HepG2 (cell line): ENCODE measurements around the gene AQP7. TPM values are rescaled to one million over a fixed set of nuclear protein-coding genes. Genes with fewer than 3 reads are reported as not detected.

Experiments used
- ATAC-seq: fragments of 200-7000 bp; cut with Tn5 transposase; 3 replicates; pipeline ENCODE4 v1.9.1; 2020; ENCODE audit warnings: mild to moderate bottlenecking, moderate library complexity
- BruUV-seq: library from RNA; stranded (reverse); fragments of 400-500 nt; replicated peaks from 2 replicates; lab custom pipeline; 2021; lab: Mats Ljungman, UMichigan
- CTCF ChIA-PET: fragments of 300-600 bp; formaldehyde crosslinking; extraction: SDS; loops from one replicate; lab custom pipeline; 2021; ENCODE audit warnings: low total read pairs, inconsistent platforms, low intra/inter-chr PET ratio; lab: Yijun Ruan, JAX
- POLR2A ChIA-PET: fragments of 350-600 bp; sonication (Branson Sonifier 250); formaldehyde crosslinking; loops from one replicate; lab custom pipeline; 2020; ENCODE audit warnings: antibody characterized with exemption, inconsistent platforms; lab: Yijun Ruan, JAX
- DNase-seq: peaks from one replicate; pipeline ENCODE4 v3.0.0-alpha.2; 2015; ENCODE audit warnings: low spot score
- FAIRE-seq: peaks from 3 replicates; lab custom pipeline; 2011; peaks lifted over from hg19 to GRCh38; lab: Jason Lieb, UNC
- H2AFZ ChIP-seq: one replicate; pipeline ENCODE4 v1.6.1; 2011; ENCODE audit warnings: low read length, inconsistent platforms
- H3K27ac ChIP-seq: fragments of 300-600 bp; 3 replicates; pipeline ENCODE4 v1.8.0; 2011; ENCODE audit warnings: mixed run types, mild to moderate bottlenecking, mixed read lengths, low read length, inconsistent platforms; ENCODE audit not compliant: insufficient read depth; ENCODE audit errors: extremely low read length
- H3K27me3 ChIP-seq, 2 experiments: fragments of 200-600 bp in 1 of 2; 2 replicates in 1 of 2; 3 replicates in 1 of 2; pipeline versions ENCODE4 v1.6.0 to v1.8.0; 2011; ENCODE audit warnings: low read length in 2 of 2, mild to moderate bottlenecking in 2 of 2, moderate library complexity in 2 of 2, inconsistent platforms in 1 of 2; ENCODE audit not compliant: insufficient read depth in 2 of 2, control insufficient read depth in 1 of 2
- H3K36me3 ChIP-seq, 2 experiments: fragments of 200-600 bp in 1 of 2; replicated peaks in 1 of 2; 2 replicates in 1 of 2; 3 replicates in 1 of 2; pipeline versions ENCODE4 v1.5.1 to v1.8.0; 2011; ENCODE audit warnings: low read length in 2 of 2, inconsistent platforms in 1 of 2; ENCODE audit not compliant: insufficient read depth in 2 of 2, control insufficient read depth in 1 of 2
- H3K4me1 ChIP-seq: 2 replicates; pipeline ENCODE4 v1.5.1; 2012; ENCODE audit warnings: low read length, inconsistent platforms; ENCODE audit not compliant: insufficient read depth
- H3K4me2 ChIP-seq: 2 replicates; pipeline ENCODE4 v1.6.0; 2011; ENCODE audit warnings: low read depth, low read length, inconsistent platforms
- H3K4me3 ChIP-seq, 3 experiments: fragments of 200-600 bp in 1 of 3; sonication (generic), shearing (Covaris generic) in 1 of 3; replicated peaks in 1 of 3; 2 replicates each; pipeline ENCODE4 v1.5.1; 2011 to 2016; ENCODE audit warnings: low read length in 3 of 3, inconsistent platforms in 2 of 3, low read depth in 2 of 3, mild to moderate bottlenecking in 2 of 3, control low read depth in 1 of 3, mixed read lengths in 1 of 3; ENCODE audit not compliant: insufficient read depth in 1 of 3
- H3K79me2 ChIP-seq: one replicate; pipeline ENCODE4 v1.6.1; 2011; ENCODE audit warnings: low read length, inconsistent platforms; ENCODE audit not compliant: insufficient read depth
- H3K9ac ChIP-seq: 2 replicates; pipeline ENCODE4 v1.6.0; 2011; ENCODE audit warnings: mild to moderate bottlenecking, low read depth, low read length, inconsistent platforms; ENCODE audit not compliant: insufficient read depth
- H3K9me3 ChIP-seq: 2 replicates; pipeline ENCODE4 v1.5.1; 2012; ENCODE audit warnings: mild to moderate bottlenecking, low read length
- H4K20me1 ChIP-seq: 2 replicates; pipeline ENCODE4 v1.6.0; 2011; ENCODE audit warnings: inconsistent platforms, mild to moderate bottlenecking, low read length, moderate library complexity; ENCODE audit not compliant: insufficient read depth
- EED ChIP-seq: sonication (generic); formaldehyde crosslinking; IDR thresholded peaks from 2 replicates; pipeline ENCODE4 v1.5.0; 2020; ENCODE audit warnings: mild to moderate bottlenecking, missing genetic modification reagents
- EHMT2 ChIP-seq: fragments of 200-600 bp; sonication (generic); IDR thresholded peaks from 2 replicates; pipeline ENCODE4 v1.7.0; 2017; ENCODE audit warnings: antibody characterized with exemption, low read depth, low read length, borderline replicate concordance
- EP300 ChIP-seq, 3 experiments: sonication (generic) in 1 of 3; formaldehyde crosslinking in 1 of 3; IDR thresholded peaks; 2 replicates each; pipeline versions ENCODE4 v1.5.1 to v1.6.1; 2011 to 2020; ENCODE audit warnings: low read depth in 2 of 3, low read length in 2 of 3, borderline replicate concordance in 1 of 3, improper control_type of control experiment in 1 of 3, mild to moderate bottlenecking in 1 of 3, missing genetic modification reagents in 1 of 3, moderate library complexity in 1 of 3
- LCORL ChIP-seq, 2 experiments: fragments of 450-650 bp in 1 of 2; sonication (generic) in 1 of 2; formaldehyde crosslinking in 1 of 2; IDR thresholded peaks; 2 replicates each; pipeline versions ENCODE4 v1.5.0 to v1.6.1; 2017 to 2020; ENCODE audit warnings: antibody characterized with exemption in 1 of 2, missing genetic modification reagents in 1 of 2
- SALL1 ChIP-seq: sonication (generic); formaldehyde crosslinking; IDR thresholded peaks from 2 replicates; pipeline ENCODE4 v1.8.0; 2022; ENCODE audit warnings: mild to moderate bottlenecking, missing genetic modification reagents
- SMAD3 ChIP-seq: sonication (generic); formaldehyde crosslinking; IDR thresholded peaks from 2 replicates; pipeline ENCODE4 v1.4.0; 2020; ENCODE audit warnings: missing genetic modification reagents
- ZMYM3 ChIP-seq: sonication (generic); formaldehyde crosslinking; IDR thresholded peaks from 2 replicates; pipeline ENCODE4 v1.5.1; 2020; ENCODE audit warnings: mild to moderate bottlenecking, missing genetic modification reagents
- ZNF720 ChIP-seq: sonication (generic); formaldehyde crosslinking; IDR thresholded peaks from 2 replicates; pipeline ENCODE4 v1.4.0; 2020; ENCODE audit warnings: missing genetic modification reagents
- WGBS: methylation state at CpG from one replicate; pipeline ENCODE4 v1.1.6; 2017; ENCODE audit warnings: low lambda C conversion rate; 5-methylcytosine and 5-hydroxymethylcytosine counted together
- in situ Hi-C: cut with HindIII; loops from 2 replicates; pipeline ENCODE4 v1.10.0; 2017; ENCODE audit warnings: low pct_unique_long_range_greater_than_20kb; ENCODE audit not compliant: extremely low pct_ligation_motif_present
- intact Hi-C: fragments of 100-400 bp; cut with micrococcal nuclease; formaldehyde crosslinking; loops from one replicate; pipeline ENCODE4 v1.10.0; 2022; ENCODE audit not compliant: unreplicated experiment
- polyA plus RNA-seq, 8 experiments: library from polyadenylated mRNA; depleted of rRNA in 3 of 8; stranded (reverse) in 7 of 8; unstranded in 1 of 8; fragments of >200 nt; fragmentation: Illumina TruSeq in 4 of 8; extraction: Trizol in 4 of 8; gene quantifications; 2 replicates each; pipeline versions ENCODE4 v1.2.1 to v1.2.3, GENCODE V29; 2011 to 2016; ENCODE audit warnings: low read depth in 4 of 8, missing spikeins in 1 of 8, mixed read lengths in 1 of 8; ENCODE audit not compliant: insufficient read depth in 1 of 8
- total RNA-seq, 5 experiments: library from RNA; depleted of rRNA; stranded (reverse); fragments of >200 nt; fragmentation: Illumina TruSeq; extraction: Trizol; gene quantifications; 2 replicates each; pipeline ENCODE4 v1.2.3, GENCODE V29; 2016; ENCODE audit warnings: low read depth in 1 of 5
- TF ChIP-seq, protein P1 (sequence below): IDR thresholded peaks from 2 replicates; pipeline ENCODE4 v1.6.1; 2012; ENCODE audit warnings: inconsistent platforms
- TF ChIP-seq, protein P2 (sequence below): sonication (generic); formaldehyde crosslinking; IDR thresholded peaks from 2 replicates; pipeline ENCODE4 v1.4.0; 2020; ENCODE audit warnings: mild to moderate bottlenecking, missing genetic modification reagents
- TF ChIP-seq, protein P3 (sequence below): sonication (generic); formaldehyde crosslinking; IDR thresholded peaks from 2 replicates; pipeline ENCODE4 v1.5.1; 2020; ENCODE audit warnings: mild to moderate bottlenecking, missing genetic modification reagents, moderate library complexity

The AQP7 gene
- total and polyA plus RNA-seq, 2 of the 13 experiments (the other 11 are each of a cell fraction or from before 2014, with no cell fraction given), result 1.9 to 2.1 TPM

DNA sequence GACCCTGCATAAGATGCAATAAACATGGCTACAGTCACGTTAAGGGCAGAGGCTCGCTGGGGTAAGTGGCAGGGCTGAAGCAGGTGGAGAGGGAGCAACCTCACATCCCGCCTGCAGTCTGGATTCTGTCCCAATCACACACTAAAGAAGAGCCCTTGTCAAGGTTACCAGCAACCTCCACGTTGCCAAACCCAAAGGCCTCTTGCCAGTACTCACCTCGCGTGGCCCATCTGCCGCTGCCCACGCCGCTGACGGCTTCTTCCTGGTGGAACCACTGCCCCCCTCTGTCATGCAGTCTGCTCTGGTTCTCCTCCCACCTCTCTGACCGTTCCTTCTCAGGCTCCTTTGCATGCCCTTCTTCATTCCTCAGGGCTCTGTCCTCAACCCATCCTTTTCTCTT lies 8.8 kb downstream of the AQP7 start:
- intact Hi-C loops, result no loop called here
- Histone ChIP-seq H3K36me3 (no peaks in the 10 kb centered on the region), H3K79me2 (no peaks in the 10 kb centered on the region), H3K4me1 (peaks cover 54% of the 10 kb centered on the region), H3K27me3 (peaks cover 0 to 3% of the 10 kb centered on the region in 2 experiments; a peak in 1 of 5 replicates), H4K20me1 (no peaks in the 10 kb centered on the region), H3K27ac (no peak overlapping the region), H3K4me2 (peak overlapping the region; percentile 94), H3K9ac (peak overlapping the region; percentile 36; the same call in 1 of the 2 replicates), H3K4me3 (peak overlapping the region in 2 of 3 experiments; percentile 12 to 65; a peak in 2 of 6 replicates), H3K9me3 (no peaks in the 10 kb centered on the region), H2AFZ (no peak overlapping the region)
- ChIA-PET CTCF (no interaction called here), POLR2A (interaction anchor here (1.1 to 1.7 kb wide), 3 partner anchors 10 to 80 kb away, joined by 3 to 5 read pairs (median 3); partner anchors contain the start of genes AQP3 and NOL6)
- in situ Hi-C loops, result no loop called here
- FAIRE-seq (no peak), ATAC-seq (no peak), DNase-seq (no peak)
- WGBS, result 11% methylated on average over 10 of the region's 11 CpGs
- no TSS peak for BruUV-seq
- TF ChIP-seq EED (CRISPR knock-in tag), result no peak
- TF ChIP-seq ZNF720, result no peak
- TF ChIP-seq, protein P1, sequence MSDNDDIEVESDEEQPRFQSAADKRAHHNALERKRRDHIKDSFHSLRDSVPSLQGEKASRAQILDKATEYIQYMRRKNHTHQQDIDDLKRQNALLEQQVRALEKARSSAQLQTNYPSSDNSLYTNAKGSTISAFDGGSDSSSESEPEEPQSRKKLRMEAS, result no peak
- TF ChIP-seq EHMT2, result no peak
- TF ChIP-seq, protein P2, sequence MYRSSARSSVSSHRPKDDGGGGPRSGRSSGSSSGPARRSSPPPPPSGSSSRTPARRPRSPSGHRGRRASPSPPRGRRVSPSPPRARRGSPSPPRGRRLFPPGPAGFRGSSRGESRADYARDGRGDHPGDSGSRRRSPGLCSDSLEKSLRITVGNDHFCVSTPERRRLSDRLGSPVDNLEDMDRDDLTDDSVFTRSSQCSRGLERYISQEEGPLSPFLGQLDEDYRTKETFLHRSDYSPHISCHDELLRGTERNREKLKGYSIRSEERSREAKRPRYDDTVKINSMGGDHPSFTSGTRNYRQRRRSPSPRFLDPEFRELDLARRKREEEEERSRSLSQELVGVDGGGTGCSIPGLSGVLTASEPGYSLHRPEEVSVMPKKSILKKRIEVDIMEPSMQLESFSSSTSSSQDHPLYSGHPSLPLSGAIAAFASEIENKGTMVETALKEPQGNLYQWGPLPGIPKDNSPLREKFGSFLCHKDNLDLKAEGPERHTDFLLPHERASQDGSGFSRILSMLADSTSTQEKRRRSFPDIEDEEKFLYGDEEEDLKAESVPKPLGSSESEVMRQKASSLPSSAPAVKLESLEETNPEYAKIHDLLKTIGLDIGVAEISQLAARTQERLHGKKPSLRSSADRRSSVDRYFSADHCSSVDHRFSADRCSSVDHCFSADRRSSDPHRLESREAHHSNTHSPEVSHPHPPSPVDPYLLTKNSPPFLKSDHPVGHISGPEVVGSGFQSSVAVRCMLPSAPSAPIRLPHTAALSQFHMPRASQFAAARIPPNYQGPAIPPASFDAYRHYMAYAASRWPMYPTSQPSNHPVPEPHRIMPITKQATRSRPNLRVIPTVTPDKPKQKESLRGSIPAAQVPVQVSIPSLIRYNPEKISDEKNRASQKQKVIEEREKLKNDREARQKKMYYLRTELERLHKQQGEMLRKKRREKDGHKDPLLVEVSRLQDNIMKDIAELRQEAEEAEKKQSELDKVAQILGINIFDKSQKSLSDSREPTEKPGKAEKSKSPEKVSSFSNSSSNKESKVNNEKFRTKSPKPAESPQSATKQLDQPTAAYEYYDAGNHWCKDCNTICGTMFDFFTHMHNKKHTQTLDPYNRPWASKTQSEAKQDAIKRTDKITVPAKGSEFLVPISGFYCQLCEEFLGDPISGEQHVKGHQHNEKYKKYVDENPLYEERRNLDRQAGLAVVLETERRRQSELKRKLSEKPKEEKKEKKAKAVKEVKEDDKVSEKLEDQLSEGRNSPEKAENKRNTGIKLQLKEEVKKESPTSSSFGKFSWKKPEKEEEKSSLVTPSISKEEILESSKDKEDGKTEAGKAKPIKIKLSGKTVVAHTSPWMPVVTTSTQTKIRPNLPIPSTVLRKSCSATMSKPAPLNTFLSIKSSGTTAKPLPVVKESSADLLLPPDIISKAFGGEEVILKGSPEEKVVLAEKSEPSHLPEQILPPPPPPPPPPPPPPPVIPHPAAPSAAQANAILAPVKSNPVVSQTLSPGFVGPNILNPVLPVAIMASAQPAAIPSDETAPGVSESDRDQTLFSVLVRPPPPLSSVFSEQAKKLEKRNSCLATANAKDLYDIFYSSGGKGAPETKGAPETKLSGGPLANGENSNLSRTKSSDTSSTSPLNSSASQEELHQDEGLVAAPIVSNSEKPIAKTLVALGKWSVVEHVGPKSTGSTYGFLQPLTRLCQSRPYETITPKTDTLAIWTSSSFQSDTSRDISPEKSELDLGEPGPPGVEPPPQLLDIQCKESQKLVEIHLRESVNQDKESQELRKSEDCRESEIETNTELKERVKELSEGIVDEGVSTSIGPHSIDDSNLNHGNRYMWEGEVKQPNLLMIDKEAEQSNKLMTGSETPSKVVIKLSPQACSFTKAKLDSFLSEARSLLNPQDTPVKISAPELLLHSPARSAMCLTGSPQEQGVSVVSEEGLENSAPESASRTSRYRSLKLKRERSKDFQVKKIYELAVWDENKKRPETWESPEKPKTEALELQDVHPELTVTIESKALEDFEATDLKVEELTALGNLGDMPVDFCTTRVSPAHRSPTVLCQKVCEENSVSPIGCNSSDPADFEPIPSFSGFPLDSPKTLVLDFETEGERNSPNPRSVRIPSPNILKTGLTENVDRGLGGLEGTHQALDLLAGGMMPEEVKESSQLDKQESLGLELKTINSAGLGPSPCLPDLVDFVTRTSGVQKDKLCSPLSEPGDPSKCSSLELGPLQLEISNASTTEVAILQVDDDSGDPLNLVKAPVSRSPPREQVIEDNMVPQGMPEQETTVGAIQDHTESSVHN (CRISPR knock-in tag), result no peak
- TF ChIP-seq, protein P3, sequence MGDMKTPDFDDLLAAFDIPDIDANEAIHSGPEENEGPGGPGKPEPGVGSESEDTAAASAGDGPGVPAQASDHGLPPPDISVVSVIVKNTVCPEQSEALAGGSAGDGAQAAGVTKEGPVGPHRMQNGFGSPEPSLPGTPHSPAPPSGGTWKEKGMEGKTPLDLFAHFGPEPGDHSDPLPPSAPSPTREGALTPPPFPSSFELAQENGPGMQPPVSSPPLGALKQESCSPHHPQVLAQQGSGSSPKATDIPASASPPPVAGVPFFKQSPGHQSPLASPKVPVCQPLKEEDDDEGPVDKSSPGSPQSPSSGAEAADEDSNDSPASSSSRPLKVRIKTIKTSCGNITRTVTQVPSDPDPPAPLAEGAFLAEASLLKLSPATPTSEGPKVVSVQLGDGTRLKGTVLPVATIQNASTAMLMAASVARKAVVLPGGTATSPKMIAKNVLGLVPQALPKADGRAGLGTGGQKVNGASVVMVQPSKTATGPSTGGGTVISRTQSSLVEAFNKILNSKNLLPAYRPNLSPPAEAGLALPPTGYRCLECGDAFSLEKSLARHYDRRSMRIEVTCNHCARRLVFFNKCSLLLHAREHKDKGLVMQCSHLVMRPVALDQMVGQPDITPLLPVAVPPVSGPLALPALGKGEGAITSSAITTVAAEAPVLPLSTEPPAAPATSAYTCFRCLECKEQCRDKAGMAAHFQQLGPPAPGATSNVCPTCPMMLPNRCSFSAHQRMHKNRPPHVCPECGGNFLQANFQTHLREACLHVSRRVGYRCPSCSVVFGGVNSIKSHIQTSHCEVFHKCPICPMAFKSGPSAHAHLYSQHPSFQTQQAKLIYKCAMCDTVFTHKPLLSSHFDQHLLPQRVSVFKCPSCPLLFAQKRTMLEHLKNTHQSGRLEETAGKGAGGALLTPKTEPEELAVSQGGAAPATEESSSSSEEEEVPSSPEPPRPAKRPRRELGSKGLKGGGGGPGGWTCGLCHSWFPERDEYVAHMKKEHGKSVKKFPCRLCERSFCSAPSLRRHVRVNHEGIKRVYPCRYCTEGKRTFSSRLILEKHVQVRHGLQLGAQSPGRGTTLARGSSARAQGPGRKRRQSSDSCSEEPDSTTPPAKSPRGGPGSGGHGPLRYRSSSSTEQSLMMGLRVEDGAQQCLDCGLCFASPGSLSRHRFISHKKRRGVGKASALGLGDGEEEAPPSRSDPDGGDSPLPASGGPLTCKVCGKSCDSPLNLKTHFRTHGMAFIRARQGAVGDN (CRISPR knock-in tag), result peak; percentile 79
- no peak for TF ChIP-seq LCORL (IDR thresholded peaks at IDR 0.05)
- peak; percentile 13; the same call in 1 of the 2 replicates for TF ChIP-seq LCORL (CRISPR knock-in tag; IDR thresholded peaks at IDR 0.05)
- TF ChIP-seq ZMYM3 (CRISPR knock-in tag), result 0 out of 2 replicates have a peak, but pooled peaks have one; percentile 14
- no peak for TF ChIP-seq EP300 (IDR thresholded peaks at IDR 0.05; ENCODE audit: low read depth in 2 of 2, low read length in 2 of 2)
- TF ChIP-seq EP300 (CRISPR knock-in tag; IDR thresholded peaks at IDR 0.05; ENCODE audit: borderline replicate concordance), result no peak
- TF ChIP-seq SALL1 (CRISPR knock-in tag), result 0 out of 2 replicates have a peak, but pooled peaks have one; percentile 9
- TF ChIP-seq SMAD3 (CRISPR knock-in tag), result no peak
